Measurements from ENCODE around the gene NFIA.
"Not testable (repeated sequence)": the region's sequence is repeated elsewhere in the genome, so short reads cannot be mapped to it uniquely, and the experiment has no call there.

Gene NFIA

DNA sequence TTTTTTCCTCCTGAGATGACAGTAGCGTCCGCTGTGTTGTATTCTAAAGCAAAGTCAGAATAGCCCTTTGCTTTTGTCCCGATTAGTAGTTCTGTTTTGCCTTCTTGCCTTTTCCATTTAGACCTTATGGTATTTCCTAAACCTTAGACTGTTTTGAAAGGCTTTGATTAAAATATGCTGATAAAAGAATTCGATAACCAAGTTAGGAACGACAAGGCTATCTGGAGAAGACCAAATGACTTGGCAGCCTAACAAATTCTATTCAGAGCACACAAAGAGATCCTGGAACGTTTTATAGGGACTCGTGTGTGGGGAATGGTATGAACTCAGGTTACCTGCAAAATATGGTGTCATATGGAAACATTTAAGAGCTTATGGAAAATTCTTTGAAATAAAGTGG is 42.9 kb downstream of the NFIA start:
- Histone ChIP-seq H3K27ac (ENCODE audit: low read length, poor library complexity, severe bottlenecking) (no peak overlapping the region), H2BK5ac (ENCODE audit: low read depth, low read length, poor library complexity, severe bottlenecking) (no peak overlapping the region), H3K14ac (ENCODE audit: low read length in 2 of 2) (no peak overlapping the region), H3K4me1 (ENCODE audit: control insufficient read depth, insufficient read depth, low read depth, low read length) (no peaks in the 10 kb centered on the region), H3K36me3 (ENCODE audit: control insufficient read depth in 1 of 2, insufficient read depth in 2 of 2, low read depth in 1 of 2, low read length in 2 of 2) (no peaks in the 10 kb centered on the region), H3K9ac (ENCODE audit: low read length) (no peak overlapping the region), H3K27me3 (ENCODE audit: control insufficient read depth in 1 of 2, insufficient read depth in 1 of 2, low read length in 2 of 2) (no peaks in the 10 kb centered on the region), H2AFZ (ENCODE audit: low read depth, low read length) (no peak overlapping the region), H2BK15ac (ENCODE audit: low read depth, poor library complexity, severe bottlenecking) (no peak overlapping the region), H3K4ac (ENCODE audit: low read depth in 1 of 2, low read length in 2 of 2) (no peak overlapping the region), H4K91ac (ENCODE audit: low read length) (no peak overlapping the region), H2AK5ac (ENCODE audit: low read length, severe bottlenecking) (no peak overlapping the region), H3K4me3 (ENCODE audit: insufficient read depth in 1 of 2, low read depth in 1 of 2, low read length in 2 of 2) (no peak overlapping the region), H2BK12ac (ENCODE audit: low read length in 2 of 2) (no peak overlapping the region), H3K9me3 (ENCODE audit: control insufficient read depth, low read length) (no peaks in the 10 kb centered on the region), H3K23ac (ENCODE audit: low read length in 2 of 2) (no peak overlapping the region), H3K4me2 (ENCODE audit: low read length, poor library complexity, severe bottlenecking) (no peak overlapping the region), H3K18ac (ENCODE audit: low read depth in 1 of 2, low read length in 2 of 2) (no peak overlapping the region), H4K8ac (ENCODE audit: low read length) (no peak overlapping the region), H3K79me1 (replicated peaks; ENCODE audit: low read length, poor library complexity, severe bottlenecking) (peaks cover 4% of the 10 kb centered on the region), H2BK120ac (ENCODE audit: low read depth, low read length) (no peak overlapping the region)
- 92% methylated on average over 7 of the region's 7 CpGs for WGBS
- DNase-seq: no peak

DNA sequence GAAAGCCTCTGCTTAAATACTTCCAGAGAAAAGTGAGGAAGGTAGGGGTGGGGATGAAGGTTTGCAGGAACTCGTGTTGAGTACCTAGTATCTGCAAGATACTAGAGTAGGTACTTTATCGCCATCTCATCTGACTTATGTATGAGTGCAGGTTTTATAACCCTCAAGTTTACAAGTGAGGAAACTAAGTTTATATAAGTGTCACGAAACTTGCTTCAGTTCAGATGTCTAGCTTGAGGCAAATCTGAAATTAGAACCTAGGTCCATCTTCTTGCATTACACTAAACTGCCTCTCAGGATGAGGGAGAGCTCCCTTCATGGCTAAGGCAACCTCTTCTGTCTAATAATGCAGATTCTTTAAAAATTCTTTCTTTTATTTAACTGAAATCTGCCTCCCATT is 43.5 kb downstream of the NFIA start:
- Histone ChIP-seq H2BK120ac (ENCODE audit: low read depth, low read length) (no peak overlapping the region), H2AFZ (ENCODE audit: low read depth, low read length) (no peak overlapping the region), H3K4me3 (ENCODE audit: insufficient read depth in 1 of 2, low read depth in 1 of 2, low read length in 2 of 2) (no peak overlapping the region), H3K79me1 (replicated peaks; ENCODE audit: low read length, poor library complexity, severe bottlenecking) (peaks cover 4% of the 10 kb centered on the region), H2BK15ac (ENCODE audit: low read depth, poor library complexity, severe bottlenecking) (no peak overlapping the region), H3K27ac (ENCODE audit: low read length, poor library complexity, severe bottlenecking) (no peak overlapping the region), H3K27me3 (ENCODE audit: control insufficient read depth in 1 of 2, insufficient read depth in 1 of 2, low read length in 2 of 2) (no peaks in the 10 kb centered on the region), H3K4ac (ENCODE audit: low read depth in 1 of 2, low read length in 2 of 2) (no peak overlapping the region), H3K9ac (ENCODE audit: low read length) (no peak overlapping the region), H2BK5ac (ENCODE audit: low read depth, low read length, poor library complexity, severe bottlenecking) (no peak overlapping the region), H3K4me1 (ENCODE audit: control insufficient read depth, insufficient read depth, low read depth, low read length) (no peaks in the 10 kb centered on the region), H2BK12ac (ENCODE audit: low read length in 2 of 2) (no peak overlapping the region), H3K23ac (ENCODE audit: low read length in 2 of 2) (no peak overlapping the region), H3K18ac (ENCODE audit: low read depth in 1 of 2, low read length in 2 of 2) (no peak overlapping the region), H3K9me3 (ENCODE audit: control insufficient read depth, low read length) (no peaks in the 10 kb centered on the region), H2AK5ac (ENCODE audit: low read length, severe bottlenecking) (no peak overlapping the region), H3K14ac (ENCODE audit: low read length in 2 of 2) (no peak overlapping the region), H3K36me3 (ENCODE audit: control insufficient read depth in 1 of 2, insufficient read depth in 2 of 2, low read depth in 1 of 2, low read length in 2 of 2) (no peaks in the 10 kb centered on the region), H4K8ac (ENCODE audit: low read length) (no peak overlapping the region), H3K4me2 (ENCODE audit: low read length, poor library complexity, severe bottlenecking) (no peak overlapping the region), H4K91ac (ENCODE audit: low read length) (no peak overlapping the region)
- DNase-seq: no peak
- 67% methylated on average over 3 of the region's 3 CpGs for WGBS

DNA sequence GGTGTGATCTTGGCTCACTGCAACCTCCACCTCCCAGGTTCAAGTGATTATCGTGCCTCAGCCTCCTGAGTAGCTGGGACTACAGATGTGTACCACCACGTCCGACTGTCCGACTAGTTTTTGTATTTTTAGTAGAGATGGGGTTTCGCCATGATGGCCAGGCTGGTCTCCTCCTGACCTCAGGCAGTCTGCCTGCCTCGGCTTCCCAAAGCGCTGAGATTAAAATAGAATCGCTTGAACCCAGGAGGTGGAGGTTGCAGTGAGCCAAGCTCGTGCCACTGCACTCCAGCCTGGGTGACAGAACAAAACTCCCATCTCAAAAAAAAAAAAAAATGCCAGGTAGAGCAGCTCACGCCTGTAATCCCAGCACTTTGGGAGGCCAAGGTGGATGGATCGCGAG is 44.5 kb downstream of the NFIA start:
- H2BK15ac ChIP-seq (ENCODE audit: low read depth, poor library complexity, severe bottlenecking); H2BK5ac ChIP-seq (ENCODE audit: low read depth, low read length, poor library complexity, severe bottlenecking); H3K27ac ChIP-seq (ENCODE audit: low read length, poor library complexity, severe bottlenecking); H2AFZ ChIP-seq (ENCODE audit: low read depth, low read length); H3K9me3 ChIP-seq (ENCODE audit: control insufficient read depth, low read length); H2BK12ac ChIP-seq (ENCODE audit: low read length in 2 of 2); H4K91ac ChIP-seq (ENCODE audit: low read length); H3K79me1 ChIP-seq (replicated peaks; ENCODE audit: low read length, poor library complexity, severe bottlenecking); H3K4ac ChIP-seq (ENCODE audit: low read depth in 1 of 2, low read length in 2 of 2); DNase-seq; H2AK5ac ChIP-seq (ENCODE audit: low read length, severe bottlenecking); H3K14ac ChIP-seq (ENCODE audit: low read length in 2 of 2); H3K23ac ChIP-seq (ENCODE audit: low read length in 2 of 2); H2BK120ac ChIP-seq (ENCODE audit: low read depth, low read length); H4K8ac ChIP-seq (ENCODE audit: low read length); H3K18ac ChIP-seq (ENCODE audit: low read depth in 1 of 2, low read length in 2 of 2); H3K4me3 ChIP-seq (ENCODE audit: insufficient read depth in 1 of 2, low read depth in 1 of 2, low read length in 2 of 2); H3K4me2 ChIP-seq (ENCODE audit: low read length, poor library complexity, severe bottlenecking); H3K27me3 ChIP-seq (ENCODE audit: control insufficient read depth in 1 of 2, insufficient read depth in 1 of 2, low read length in 2 of 2); H3K9ac ChIP-seq (ENCODE audit: low read length); H3K36me3 ChIP-seq (ENCODE audit: control insufficient read depth in 1 of 2, insufficient read depth in 2 of 2, low read depth in 1 of 2, low read length in 2 of 2); H3K4me1 ChIP-seq (ENCODE audit: control insufficient read depth, insufficient read depth, low read depth, low read length): not testable (repeated sequence)
- WGBS: 97% methylated on average over 9 of the region's 12 CpGs

DNA sequence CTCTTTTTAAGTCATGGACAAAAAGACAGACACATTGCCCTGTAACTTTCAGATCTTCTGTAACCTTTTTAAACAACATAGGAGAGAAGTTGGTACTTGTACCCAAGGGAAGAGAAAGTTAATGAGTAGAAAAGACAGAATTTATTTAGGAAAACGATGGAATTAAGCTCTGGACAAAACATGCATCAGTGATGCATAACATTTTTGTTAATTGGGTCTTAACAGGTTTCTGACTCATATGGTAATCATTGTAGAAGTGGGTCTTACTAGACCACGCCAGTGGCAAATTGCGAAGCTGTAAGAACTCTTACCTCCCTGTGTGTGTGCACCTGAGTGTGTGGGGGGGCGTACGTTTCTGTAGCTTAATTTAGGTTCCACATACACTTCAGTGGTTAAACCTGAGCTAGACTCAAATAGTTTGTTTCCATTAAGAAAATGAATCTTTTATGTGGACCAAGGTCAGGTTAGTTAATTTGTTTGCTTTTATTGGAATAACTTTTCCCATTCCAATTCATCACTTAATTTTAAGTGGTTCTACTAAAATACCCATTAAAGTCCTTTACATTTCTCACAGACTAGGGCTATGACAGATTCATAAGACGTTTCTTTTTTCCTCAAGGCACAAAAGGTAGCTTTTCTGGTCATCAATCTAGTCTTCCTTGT is 48.1 kb downstream of the NFIA start:
- Histone ChIP-seq H2BK15ac (ENCODE audit: low read depth, poor library complexity, severe bottlenecking) (no peak overlapping the region), H2BK5ac (ENCODE audit: low read depth, low read length, poor library complexity, severe bottlenecking) (no peak overlapping the region), H2BK120ac (ENCODE audit: low read depth, low read length) (no peak overlapping the region), H4K8ac (ENCODE audit: low read length) (no peak overlapping the region), H3K27ac (ENCODE audit: low read length, poor library complexity, severe bottlenecking) (no peak overlapping the region), H3K36me3 (ENCODE audit: control insufficient read depth in 1 of 2, insufficient read depth in 2 of 2, low read depth in 1 of 2, low read length in 2 of 2) (no peaks in the 10 kb centered on the region), H4K91ac (ENCODE audit: low read length) (no peak overlapping the region), H3K9me3 (ENCODE audit: control insufficient read depth, low read length) (no peaks in the 10 kb centered on the region), H3K4me3 (ENCODE audit: insufficient read depth in 1 of 2, low read depth in 1 of 2, low read length in 2 of 2) (no peak overlapping the region), H2AFZ (ENCODE audit: low read depth, low read length) (no peak overlapping the region), H3K14ac (ENCODE audit: low read length in 2 of 2) (no peak overlapping the region), H3K4me1 (ENCODE audit: control insufficient read depth, insufficient read depth, low read depth, low read length) (no peaks in the 10 kb centered on the region), H3K4ac (ENCODE audit: low read depth in 1 of 2, low read length in 2 of 2) (no peak overlapping the region), H3K18ac (ENCODE audit: low read depth in 1 of 2, low read length in 2 of 2) (no peak overlapping the region), H2AK5ac (ENCODE audit: low read length, severe bottlenecking) (no peak overlapping the region), H3K23ac (ENCODE audit: low read length in 2 of 2) (no peak overlapping the region), H3K27me3 (ENCODE audit: control insufficient read depth in 1 of 2, insufficient read depth in 1 of 2, low read length in 2 of 2) (no peaks in the 10 kb centered on the region), H3K9ac (ENCODE audit: low read length) (no peak overlapping the region), H2BK12ac (ENCODE audit: low read length in 2 of 2) (no peak overlapping the region), H3K79me1 (replicated peaks; ENCODE audit: low read length, poor library complexity, severe bottlenecking) (no peaks in the 10 kb centered on the region), H3K4me2 (ENCODE audit: low read length, poor library complexity, severe bottlenecking) (no peak overlapping the region)
- no peak for DNase-seq
- 84% methylated on average over 4 of the region's 6 CpGs for WGBS

All from mesenchymal stem cell (in vitro differentiated cells and primary cell).